ENCODE data around the gene POLD4. TPM values are rescaled to one million over a fixed set of nuclear protein-coding genes. Genes with fewer than 3 reads are reported as not detected.

POLD4 gene
- total RNA-seq, result 38.7 and 39.3 TPM in 2 replicates

DNA sequence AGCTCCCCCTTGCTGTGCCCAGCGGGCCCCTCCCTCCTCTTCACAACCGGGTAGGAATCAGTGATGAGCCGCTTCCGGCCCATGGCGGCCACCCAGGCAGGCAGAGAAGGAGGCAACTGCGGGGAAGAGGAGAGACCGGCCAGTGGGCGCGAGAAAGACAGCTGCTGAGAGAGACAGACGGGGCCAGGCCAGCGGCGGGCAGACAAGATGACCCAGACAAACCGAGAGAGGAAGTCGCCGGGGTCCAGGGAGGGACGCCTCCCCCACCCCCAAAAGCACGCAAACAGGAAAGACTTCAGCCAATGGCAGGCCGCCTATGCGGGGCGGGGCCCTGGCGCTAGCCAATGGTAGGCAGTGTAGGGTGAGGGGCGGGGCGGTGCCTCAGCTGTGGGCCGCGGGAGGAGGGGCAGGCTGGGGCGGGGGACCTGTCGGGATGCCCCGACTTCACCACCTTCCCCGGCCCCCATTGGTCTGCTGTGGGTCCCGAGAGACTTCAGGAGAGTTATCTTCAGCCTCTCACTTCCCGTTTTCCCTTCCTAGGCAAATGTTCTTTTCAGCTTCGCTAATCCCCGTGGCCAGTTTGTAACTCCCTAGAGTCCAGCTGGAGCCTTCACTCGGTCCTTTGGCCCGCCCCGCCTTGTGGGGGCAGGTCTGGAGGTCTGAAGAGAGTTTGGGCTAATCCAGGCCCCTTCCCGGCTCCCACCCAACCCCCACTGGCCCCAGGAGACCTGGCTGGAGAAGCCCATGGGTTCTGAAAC is at the start of gene POLD4:
TSS of gene POLD4 (minus strand) at position 230 of the 758 bp plus-strand sequence. CDS start at position 83, 147 bp downstream.

DNA sequence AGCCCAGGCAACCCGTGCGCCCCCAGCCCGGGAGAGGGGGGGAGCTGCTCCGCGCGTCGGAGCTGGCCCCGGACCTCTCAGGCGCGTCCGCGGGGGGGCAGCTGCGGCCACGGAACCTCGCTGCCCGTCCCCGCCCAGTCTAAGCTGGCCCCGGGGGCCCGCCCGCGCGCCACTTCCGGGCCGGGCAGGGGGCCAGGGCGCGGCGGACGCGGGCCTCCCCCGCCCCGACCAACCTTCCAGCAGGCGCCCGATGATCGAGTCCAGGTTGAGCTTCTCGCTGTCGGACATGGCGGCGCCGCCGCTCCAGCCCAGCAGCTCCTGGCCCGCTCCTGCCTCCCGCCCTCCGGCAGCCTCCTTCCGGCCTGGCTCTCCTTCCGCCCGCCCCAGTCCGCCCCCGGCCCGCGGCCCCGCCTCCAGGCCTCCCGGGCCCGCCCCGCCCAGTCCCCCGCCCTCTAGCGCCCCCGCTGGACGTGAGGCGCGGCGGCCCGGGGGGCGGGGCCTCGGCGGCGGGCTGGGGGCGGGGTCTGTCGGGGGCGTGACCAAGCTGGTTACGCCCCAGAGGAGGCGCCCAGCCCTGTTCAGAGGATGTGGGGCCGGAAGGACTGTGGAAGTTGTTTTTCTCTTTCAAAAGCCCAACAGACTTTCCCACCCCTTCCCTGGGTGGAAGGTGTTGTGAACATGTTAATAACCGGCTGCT is 48.3 kb upstream of the POLD4 start, which contains the start of gene PPP1CA:
TSS of gene PPP1CA (minus strand) at position 364 of the 697 bp plus-strand sequence. CDS start at position 288, 76 bp downstream.

DNA sequence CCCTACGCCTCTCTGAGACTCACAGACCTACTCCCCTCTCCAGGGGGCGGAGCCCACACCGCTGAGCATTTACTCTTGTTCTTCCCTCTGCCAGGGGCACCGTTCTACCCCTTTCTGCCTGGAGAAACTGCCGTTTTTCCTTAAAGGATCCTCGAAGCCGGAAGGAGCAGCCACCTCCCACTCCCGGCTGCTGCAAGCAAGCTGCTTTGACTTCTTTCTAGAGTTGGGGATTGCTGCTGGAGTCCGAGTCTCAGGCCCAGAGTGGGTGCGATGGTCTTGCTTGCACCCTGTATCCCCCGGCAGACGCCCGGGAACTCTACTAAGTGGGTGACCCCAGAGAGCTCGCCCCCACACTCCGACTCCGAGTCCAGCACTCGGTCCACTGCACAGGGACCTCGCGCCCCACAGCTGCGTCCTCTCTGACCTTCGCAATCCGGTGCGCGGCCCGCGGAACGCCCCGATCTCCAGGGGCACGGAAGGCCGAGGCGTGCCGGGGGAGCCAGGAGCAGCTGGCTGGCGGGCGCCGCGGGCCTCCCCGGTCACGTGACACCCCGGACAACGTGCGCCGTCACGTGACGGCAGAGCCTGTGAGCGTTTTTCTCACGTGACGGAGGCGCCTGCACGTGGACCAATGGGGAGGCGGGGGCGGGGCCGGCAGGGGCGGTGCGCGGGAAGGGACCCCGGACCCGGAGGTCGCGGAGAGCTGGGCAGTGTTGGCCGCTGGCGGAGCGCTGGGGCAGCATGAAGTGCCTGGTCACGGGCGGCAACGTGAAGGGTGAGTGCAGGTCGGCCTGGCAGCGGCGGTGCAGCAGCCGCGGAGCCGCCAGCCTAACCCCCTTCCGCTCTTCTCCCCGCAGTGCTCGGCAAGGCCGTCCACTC is 38.2 kb upstream of the POLD4 start, which contains the start of gene RAD9A:
TSS of gene RAD9A (plus strand) at position 683 of the 879 bp plus-strand sequence. CDS start at position 742, 59 bp downstream.

DNA sequence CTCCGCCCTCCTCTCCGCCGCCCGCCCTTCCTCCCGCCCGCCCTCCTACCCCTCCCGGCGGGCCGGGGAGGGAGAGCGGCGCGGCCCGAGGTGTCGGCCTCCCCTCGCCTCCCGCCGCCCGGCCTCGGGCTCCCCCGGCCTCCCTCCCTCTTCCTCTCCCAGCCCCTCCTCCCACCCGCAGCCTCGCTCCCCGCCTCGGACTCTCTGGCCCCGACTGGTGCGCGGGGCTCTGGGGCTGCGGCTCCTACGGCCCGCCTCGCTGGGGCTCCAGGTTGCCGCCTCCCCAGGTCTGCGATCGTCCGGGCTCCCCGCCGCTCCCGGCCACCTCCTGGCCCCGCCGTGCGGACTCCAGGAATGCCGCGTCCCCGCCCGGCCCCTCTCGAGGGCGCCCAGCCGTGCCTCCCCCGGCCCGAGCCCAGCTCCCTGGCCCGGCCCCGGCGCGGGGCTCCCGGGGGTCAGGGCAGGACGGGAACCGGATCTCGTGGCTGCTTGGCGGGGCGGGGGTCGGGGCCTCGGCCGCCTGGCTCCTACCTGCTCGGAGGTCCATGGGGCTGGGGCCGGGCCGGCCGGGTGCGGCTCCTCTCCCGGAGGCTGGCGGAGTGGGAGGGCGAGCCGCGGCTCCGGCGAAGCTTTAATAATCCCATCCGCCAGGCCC is 19.8 kb upstream of the POLD4 start, which contains the start of gene CLCF1:
TSS of gene CLCF1 (minus strand) at position 606 of the 655 bp plus-strand sequence. CDS start at position 547, 59 bp downstream.

DNA sequence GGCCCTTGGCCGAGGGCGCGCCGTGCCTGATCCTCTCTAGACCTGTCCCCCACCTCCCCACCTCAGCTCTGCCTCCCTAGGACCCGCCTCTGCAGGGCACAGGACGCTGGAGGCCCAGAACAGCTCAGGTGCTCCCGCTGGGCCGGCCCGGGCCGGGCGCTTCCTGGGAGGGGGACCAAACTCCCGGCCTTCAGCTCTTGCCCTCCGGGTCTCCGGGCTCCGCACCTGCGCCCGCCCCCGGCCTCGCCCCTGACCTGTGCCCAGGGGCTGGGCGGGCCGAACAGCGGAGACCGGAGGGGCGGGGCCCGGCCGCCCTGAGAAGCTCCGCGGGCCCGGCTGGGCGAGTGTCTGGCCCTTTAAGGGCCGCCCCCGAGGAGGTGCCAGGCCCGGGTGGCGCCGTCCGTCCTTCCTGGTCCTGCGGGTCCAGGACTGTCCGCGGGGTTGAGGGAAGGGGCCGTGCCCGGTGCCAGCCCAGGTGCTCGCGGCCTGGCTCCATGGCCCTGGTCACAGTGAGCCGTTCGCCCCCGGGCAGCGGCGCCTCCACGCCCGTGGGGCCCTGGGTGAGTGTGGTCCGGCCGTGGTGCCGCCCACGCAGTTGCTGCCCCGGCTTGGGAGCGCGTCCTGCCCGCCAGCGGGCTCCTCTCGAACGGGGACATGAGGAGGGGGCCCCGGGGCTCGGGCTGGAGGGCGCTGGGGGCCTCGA is 50.1 kb downstream of the POLD4 start, which contains the start of gene SSH3:
TSS of gene SSH3 (plus strand) at position 399 of the 703 bp plus-strand sequence. CDS start at position 495, 96 bp downstream.

Other genes starting within 250 kb of the POLD4 start
- 34.6 and 38.3 TPM in 2 replicates for gene KDM2A, start 234.3 kb downstream of the POLD4 start, total RNA-seq
- 26.0 and 31.7 TPM in 2 replicates for gene GRK2, start 87.1 kb downstream of the POLD4 start, total RNA-seq
- gene ANKRD13D, start 64.2 kb downstream of the POLD4 start, total RNA-seq, result 46.2 and 58.3 TPM in 2 replicates
- 8.9 and 11.1 TPM in 2 replicates for gene SSH3, start 50.0 kb downstream of the POLD4 start, total RNA-seq
- gene CLCF1, start 20.1 kb upstream of the POLD4 start, total RNA-seq, result 4.7 and 7.7 TPM in 2 replicates
- 5.2 and 5.8 TPM in 2 replicates for gene RAD9A, start 38.4 kb upstream of the POLD4 start, total RNA-seq
- gene PPP1CA, start 48.3 kb upstream of the POLD4 start, total RNA-seq, result 146 and 165 TPM in 2 replicates
- gene TBC1D10C, start 50.5 kb upstream of the POLD4 start, total RNA-seq, result not detected in 2 replicates
- 0.13 and 0.75 TPM in 2 replicates for gene CARNS1, start 62.1 kb upstream of the POLD4 start, total RNA-seq
- gene RPS6KB2, start 74.9 kb upstream of the POLD4 start, total RNA-seq, result 42.8 and 53.8 TPM in 2 replicates
- 0.25 and 0.26 TPM in 2 replicates for gene PTPRCAP, start 84.1 kb upstream of the POLD4 start, total RNA-seq
- gene CORO1B, start 89.9 kb upstream of the POLD4 start, total RNA-seq, result 128 and 130 TPM in 2 replicates
- gene GPR152, start 99.2 kb upstream of the POLD4 start, total RNA-seq, result not detected in 2 replicates
- 0.19 and 0.26 TPM in 2 replicates for gene CABP4, start 101.8 kb upstream of the POLD4 start, total RNA-seq
- gene TMEM134, start 115.7 kb upstream of the POLD4 start, total RNA-seq, result 20.5 and 21.1 TPM in 2 replicates
- gene AIP, start 129.5 kb upstream of the POLD4 start, total RNA-seq, result 87.0 and 102 TPM in 2 replicates
- 28.8 and 41.4 TPM in 2 replicates for gene PITPNM1, start 151.8 kb upstream of the POLD4 start, total RNA-seq
- 15.4 and 16.2 TPM in 2 replicates for gene CDK2AP2, start 154.6 kb upstream of the POLD4 start, total RNA-seq
- not detected in 2 replicates for gene CABP2, start 169.9 kb upstream of the POLD4 start, total RNA-seq
- gene GSTP1, start 230.3 kb upstream of the POLD4 start, total RNA-seq, result 1,013 and 1,126 TPM in 2 replicates